MCF 10A (cell line): ENCODE measurements around the gene ULK3. TPM values are rescaled to one million over a fixed set of nuclear protein-coding genes. Genes with fewer than 3 reads are reported as not detected.

ENCODE experiments used
- BruUV-seq: library from RNA; stranded (reverse); fragments of 400-500 nt; replicated peaks from 2 replicates; lab custom pipeline; 2021; lab: Mats Ljungman, UMichigan
- CTCF ChIA-PET: fragments of 300-600 bp; sonication (Branson Sonifier 250); formaldehyde crosslinking; extraction: SDS; loops from one replicate; lab custom pipeline; 2021; ENCODE audit warnings: antibody characterized with exemption, inconsistent platforms; lab: Yijun Ruan, JAX
- POLR2A ChIA-PET: fragments of 300-600, 350-650 bp; sonication (Branson Sonifier 250); formaldehyde crosslinking; extraction: SDS; loops from one replicate; lab custom pipeline; 2020; ENCODE audit warnings: antibody characterized with exemption, inconsistent platforms; lab: Yijun Ruan, JAX
- DNase-seq: peaks from one replicate; pipeline ENCODE4 v3.0.0-alpha.2; 2018; ENCODE audit not compliant: unreplicated experiment
- H3K27ac Mint-ChIP-seq: one replicate; pipeline ENCODE4 v1.8.0; 2022; ENCODE audit warnings: mild to moderate bottlenecking, low read depth, mixed read lengths; ENCODE audit not compliant: unreplicated experiment
- H3K27me3 Mint-ChIP-seq: one replicate; pipeline ENCODE4 v1.8.0; 2022; ENCODE audit warnings: mixed read lengths; ENCODE audit not compliant: insufficient read depth, unreplicated experiment
- H3K36me3 Mint-ChIP-seq: one replicate; pipeline ENCODE4 v1.8.0; 2022; ENCODE audit warnings: mild to moderate bottlenecking, moderate library complexity, mixed read lengths; ENCODE audit not compliant: insufficient read depth, unreplicated experiment
- H3K4me1 Mint-ChIP-seq: one replicate; pipeline ENCODE4 v1.8.0; 2022; ENCODE audit warnings: mixed read lengths; ENCODE audit not compliant: insufficient read depth, unreplicated experiment
- H3K4me3 Mint-ChIP-seq: one replicate; pipeline ENCODE4 v1.8.0; 2022; ENCODE audit warnings: mild to moderate bottlenecking, moderate library complexity, mixed read lengths; ENCODE audit not compliant: unreplicated experiment
- H3K9me3 Mint-ChIP-seq: one replicate; pipeline ENCODE4 v1.8.0; 2022; ENCODE audit warnings: mixed read lengths; ENCODE audit not compliant: unreplicated experiment
- intact Hi-C: fragments of 100-400 bp; cut with micrococcal nuclease; formaldehyde crosslinking; loops from 2 replicates; pipeline ENCODE4 v1.14.1; 2022
- total RNA-seq: library from RNA; stranded (reverse); gene quantifications from 2 replicates; pipeline ENCODE4 v1.2.3, GENCODE V29; 2022
- TF ChIP-seq, protein P1 (sequence below): fragments of 200-600 bp; IDR thresholded peaks from one replicate; pipeline ENCODE4 v1.8.0; 2022; ENCODE audit warnings: antibody characterized with exemption, mild to moderate bottlenecking; ENCODE audit not compliant: unreplicated experiment

ULK3 gene
- total RNA-seq, 1 experiment from 2014 or later, result 27.6 TPM

DNA sequence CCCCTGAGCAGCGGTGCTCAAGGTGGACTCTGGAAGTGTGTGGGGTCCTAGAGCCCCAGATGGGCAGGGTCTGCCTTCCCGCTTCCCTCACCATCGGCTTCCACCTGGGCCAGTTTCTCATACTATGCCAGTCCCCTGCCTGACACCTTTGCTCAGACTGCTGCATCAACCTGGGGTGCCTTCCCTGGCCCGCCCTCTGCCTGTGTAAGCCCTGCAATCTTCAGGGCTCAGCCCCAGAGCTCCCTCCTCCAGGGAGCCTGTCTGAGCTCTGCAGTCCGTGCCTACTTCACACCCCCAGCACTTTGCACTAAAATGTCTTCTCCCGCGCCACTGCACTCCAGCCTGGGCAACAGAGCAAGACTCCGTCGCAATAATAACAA, 48.0 kb downstream of the ULK3 start:
- DNase-seq, result no peak
- no peaks in the 10 kb centered on the region for H3K9me3 Mint-ChIP-seq
- no TSS peak for BruUV-seq
- peaks cover 33% of the 10 kb centered on the region for H3K4me1 Mint-ChIP-seq
- no peaks in the 10 kb centered on the region for H3K27me3 Mint-ChIP-seq
- ChIA-PET CTCF (interaction anchor here (0.6 to 3.8 kb wide), 5 partner anchors 11 to 249 kb away, joined by 3 to 20 read pairs (median 6); no protein-coding TSS in a partner anchor), POLR2A (interaction anchor here (1.1 to 1.4 kb wide), 2 partner anchors 8 to 12 kb away, joined by 3 to 4 read pairs; no protein-coding TSS in a partner anchor)
- intact Hi-C loops, result no loop called here
- TF ChIP-seq, protein P1, sequence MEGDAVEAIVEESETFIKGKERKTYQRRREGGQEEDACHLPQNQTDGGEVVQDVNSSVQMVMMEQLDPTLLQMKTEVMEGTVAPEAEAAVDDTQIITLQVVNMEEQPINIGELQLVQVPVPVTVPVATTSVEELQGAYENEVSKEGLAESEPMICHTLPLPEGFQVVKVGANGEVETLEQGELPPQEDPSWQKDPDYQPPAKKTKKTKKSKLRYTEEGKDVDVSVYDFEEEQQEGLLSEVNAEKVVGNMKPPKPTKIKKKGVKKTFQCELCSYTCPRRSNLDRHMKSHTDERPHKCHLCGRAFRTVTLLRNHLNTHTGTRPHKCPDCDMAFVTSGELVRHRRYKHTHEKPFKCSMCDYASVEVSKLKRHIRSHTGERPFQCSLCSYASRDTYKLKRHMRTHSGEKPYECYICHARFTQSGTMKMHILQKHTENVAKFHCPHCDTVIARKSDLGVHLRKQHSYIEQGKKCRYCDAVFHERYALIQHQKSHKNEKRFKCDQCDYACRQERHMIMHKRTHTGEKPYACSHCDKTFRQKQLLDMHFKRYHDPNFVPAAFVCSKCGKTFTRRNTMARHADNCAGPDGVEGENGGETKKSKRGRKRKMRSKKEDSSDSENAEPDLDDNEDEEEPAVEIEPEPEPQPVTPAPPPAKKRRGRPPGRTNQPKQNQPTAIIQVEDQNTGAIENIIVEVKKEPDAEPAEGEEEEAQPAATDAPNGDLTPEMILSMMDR, result no peak
- peak overlapping the region; percentile 23 for H3K27ac Mint-ChIP-seq
- no peak overlapping the region for H3K4me3 Mint-ChIP-seq
- peaks cover 17% of the 10 kb centered on the region for H3K36me3 Mint-ChIP-seq

DNA sequence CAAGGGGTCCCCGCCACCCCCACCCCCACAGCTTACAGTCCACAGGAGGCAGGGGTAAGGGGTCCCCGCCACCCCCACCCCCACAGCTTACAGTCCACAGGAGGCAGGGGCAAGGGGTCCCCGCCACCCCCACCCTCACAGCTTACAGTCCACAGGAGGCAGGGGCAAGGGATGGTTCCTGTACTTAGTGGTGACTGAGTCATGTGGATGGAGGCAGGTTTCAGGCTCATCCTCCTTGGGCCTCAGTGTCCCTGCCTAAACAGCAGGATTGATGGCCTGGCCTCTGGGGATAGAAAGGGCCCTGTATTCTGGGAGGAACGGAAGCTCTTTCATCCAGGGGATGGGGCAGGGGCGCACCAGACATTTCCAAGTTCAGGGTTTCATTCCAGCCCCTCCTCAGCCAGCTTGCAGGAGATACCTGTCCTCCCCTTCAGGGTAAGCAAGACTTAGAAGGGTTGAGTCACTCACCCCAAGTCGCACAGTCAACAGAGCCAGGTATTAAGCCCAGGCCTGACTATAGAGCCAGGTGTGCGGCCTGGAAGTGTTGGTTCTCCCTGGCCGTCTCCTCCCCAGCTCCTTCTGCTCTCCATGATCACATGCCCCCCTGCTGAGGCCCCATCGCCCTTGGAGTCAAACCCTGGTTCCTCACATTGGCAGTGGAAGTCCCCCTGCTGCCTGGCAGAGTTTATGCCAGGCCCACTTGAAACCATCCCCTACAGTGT, 48.5 kb downstream of the ULK3 start:
- BruUV-seq, result no TSS peak
- intact Hi-C loops, result no loop called here
- peak overlapping the region; percentile 23 for H3K27ac Mint-ChIP-seq
- POLR2A ChIA-PET, result interaction anchor here (1.1 to 1.4 kb wide), 3 partner anchors 7 to 11 kb away, joined by 3 to 4 read pairs (median 4); no protein-coding TSS in a partner anchor
- DNase-seq, result no peak
- TF ChIP-seq, protein P1, result no peak
- H3K27me3 Mint-ChIP-seq, result no peaks in the 10 kb centered on the region
- H3K36me3 Mint-ChIP-seq, result peaks cover 13% of the 10 kb centered on the region
- CTCF ChIA-PET, result interaction anchor here (0.6 to 6.4 kb wide), 6 partner anchors 10 to 248 kb away, joined by 3 to 57 read pairs (median 4); no protein-coding TSS in a partner anchor
- H3K9me3 Mint-ChIP-seq, result no peaks in the 10 kb centered on the region
- peaks cover 33% of the 10 kb centered on the region for H3K4me1 Mint-ChIP-seq
- no peak overlapping the region for H3K4me3 Mint-ChIP-seq

DNA sequence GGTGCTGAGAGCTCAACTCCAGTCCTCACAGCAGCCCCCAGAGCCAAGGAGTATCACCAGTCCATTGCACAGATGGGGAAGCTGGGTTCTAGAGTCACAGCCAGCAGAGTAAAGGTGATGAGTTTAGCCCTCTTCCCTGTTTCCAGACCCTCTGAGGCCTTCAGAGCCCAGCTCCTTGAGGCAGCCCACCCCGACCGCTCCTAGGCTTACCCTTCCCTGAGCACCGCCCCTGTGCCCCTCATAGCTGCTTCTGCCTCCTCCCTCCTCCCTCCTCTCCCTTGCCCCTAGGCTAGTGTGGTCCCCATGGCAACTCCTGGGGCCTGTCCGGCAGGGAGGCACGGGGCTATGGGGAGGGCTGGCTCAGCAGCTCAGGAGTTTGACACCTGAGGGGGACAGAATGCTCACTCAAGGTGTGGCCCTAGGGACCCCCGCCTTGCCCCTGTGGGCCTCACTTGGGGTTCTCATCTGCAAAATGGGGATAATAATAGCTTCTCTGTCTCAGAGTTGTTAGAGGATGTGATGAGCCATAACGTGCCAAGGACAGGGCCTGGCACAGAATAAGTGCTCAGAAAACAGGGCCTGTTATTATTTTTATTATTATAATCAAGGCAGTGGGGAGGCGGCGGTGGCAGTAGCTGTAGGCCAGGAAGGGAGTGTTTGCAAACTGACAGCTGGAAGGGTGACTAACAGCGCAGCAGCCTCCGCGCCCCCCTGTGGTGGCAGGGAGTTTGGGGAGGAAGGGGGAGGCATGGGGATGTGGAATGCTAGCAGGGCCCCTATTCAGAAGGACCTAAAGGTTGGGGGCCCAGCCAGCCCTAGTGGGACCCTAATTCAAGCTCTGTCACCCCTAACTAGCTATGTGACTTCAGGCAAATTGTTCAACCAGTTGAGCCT, 49.6 kb downstream of the ULK3 start:
- H3K36me3 Mint-ChIP-seq, result peaks cover 13% of the 10 kb centered on the region
- ChIA-PET POLR2A (interaction anchor here (0.7 to 1.1 kb wide), 2 partner anchors 10 to 183 kb away, joined by 3 to 4 read pairs; no protein-coding TSS in a partner anchor), CTCF (interaction anchor here (0.5 to 6.4 kb wide), 9 partner anchors 9 to 355 kb away, joined by 3 to 57 read pairs (median 3); no protein-coding TSS in a partner anchor)
- H3K9me3 Mint-ChIP-seq, result no peaks in the 10 kb centered on the region
- DNase-seq, result peak; percentile 43
- no peaks in the 10 kb centered on the region for H3K27me3 Mint-ChIP-seq
- no peak overlapping the region for H3K4me3 Mint-ChIP-seq
- intact Hi-C loops, result no loop called here
- BruUV-seq, result no TSS peak
- TF ChIP-seq, protein P1, result no peak
- H3K4me1 Mint-ChIP-seq, result peaks cover 41% of the 10 kb centered on the region
- no peak overlapping the region for H3K27ac Mint-ChIP-seq
